H1 (cell line): ENCODE measurements around the gene C19orf67. TPM values are rescaled to one million over a fixed set of nuclear protein-coding genes. Genes with fewer than 3 reads are reported as not detected.

Experiments
- CTCF ChIA-PET: fragments of 300-600 bp; sonication (Branson Sonifier 250); formaldehyde crosslinking; loops from one replicate; lab custom pipeline; 2021; ENCODE audit not compliant: partially characterized antibody; lab: Charles Lee
- POLR2A ChIA-PET: fragments of 300-600 bp; sonication (Branson Sonifier 250); formaldehyde crosslinking; loops from one replicate; lab custom pipeline; 2021; ENCODE audit warnings: inconsistent platforms; ENCODE audit not compliant: partially characterized antibody; lab: Charles Lee
- DNase-seq, 2 experiments: peaks; one replicate each; pipeline versions ENCODE4 v3.0.0 to v3.0.0-alpha.2; 2010 to 2022; ENCODE audit warnings: low spot score in 2 of 2, low read depth in 1 of 2, mixed read lengths in 1 of 2
- FAIRE-seq: peaks from 2 replicates; lab custom pipeline; 2011; peaks lifted over from hg19 to GRCh38; lab: Jason Lieb, UNC
- H2AFZ ChIP-seq: 2 replicates; pipeline ENCODE4 v1.8.1; 2012; ENCODE audit warnings: low read length, inconsistent platforms
- H2AK5ac ChIP-seq: 2 replicates; pipeline ENCODE4 v1.6.1; 2013; ENCODE audit warnings: low read depth, low read length
- H2BK120ac ChIP-seq: replicated peaks from 2 replicates; pipeline ENCODE3; 2013; ENCODE audit warnings: low read depth, low read length, inconsistent platforms
- H2BK12ac ChIP-seq: 2 replicates; pipeline ENCODE4 v1.6.1; 2013; ENCODE audit warnings: low read depth, low read length
- H2BK15ac ChIP-seq: 2 replicates; pipeline ENCODE4 v1.6.1; 2013; ENCODE audit warnings: low read length
- H2BK20ac ChIP-seq: 2 replicates; pipeline ENCODE4 v1.6.1; 2013; ENCODE audit warnings: low read length
- H2BK5ac ChIP-seq: 2 replicates; pipeline ENCODE4 v1.6.1; 2013; ENCODE audit warnings: low read depth, low read length
- H3K14ac ChIP-seq: 2 replicates; pipeline ENCODE4 v1.6.1; 2013; ENCODE audit warnings: inconsistent platforms; ENCODE audit not compliant: insufficient read length
- H3K18ac ChIP-seq: 2 replicates; pipeline ENCODE4 v1.6.1; 2013; ENCODE audit warnings: low read length; ENCODE audit errors: extremely low read depth
- H3K23ac ChIP-seq: 2 replicates; pipeline ENCODE4 v1.6.1; 2013; ENCODE audit warnings: inconsistent platforms; ENCODE audit not compliant: insufficient read length
- H3K23me2 ChIP-seq: 2 replicates; pipeline ENCODE4 v1.6.1; 2013; ENCODE audit warnings: low read depth, low read length
- H3K27ac ChIP-seq: 2 replicates; pipeline ENCODE4 v1.6.1; 2011; ENCODE audit warnings: low read depth, low read length, inconsistent platforms
- H3K27me3 ChIP-seq, 4 experiments: replicated peaks in 1 of 4; 1 replicate in 1 of 4; 2 replicates in 3 of 4; pipeline versions ENCODE4 v1.6.1 to v1.8.1; 2011 to 2013; ENCODE audit warnings: low read length in 3 of 4, mild to moderate bottlenecking in 3 of 4, inconsistent platforms in 2 of 4, mixed read lengths in 2 of 4, moderate library complexity in 1 of 4; ENCODE audit not compliant: control insufficient read depth in 3 of 4, insufficient read depth in 3 of 4; ENCODE audit errors: extremely low read depth in 1 of 4
- H3K36me3 ChIP-seq, 4 experiments: 2 replicates each; pipeline versions ENCODE4 v1.6.1 to v1.8.1; 2011 to 2013; ENCODE audit warnings: mild to moderate bottlenecking in 4 of 4, low read length in 3 of 4, moderate library complexity in 2 of 4, control low read depth in 1 of 4, inconsistent platforms in 1 of 4; ENCODE audit not compliant: insufficient read depth in 4 of 4, control insufficient read depth in 2 of 4
- H3K4ac ChIP-seq: replicated peaks from 2 replicates; pipeline ENCODE3; 2013; ENCODE audit warnings: low read length, low read depth, mixed read lengths, inconsistent platforms; ENCODE audit not compliant: insufficient read length
- H3K4me1 ChIP-seq, 4 experiments: replicated peaks in 1 of 4; 1 replicate in 1 of 4; 2 replicates in 3 of 4; pipeline versions ENCODE4 v1.6.1 to v1.8.1; 2011 to 2013; ENCODE audit warnings: low read length in 3 of 4, inconsistent platforms in 2 of 4, mixed read lengths in 1 of 4; ENCODE audit not compliant: insufficient read depth in 4 of 4, control insufficient read depth in 3 of 4
- H3K4me2 ChIP-seq, 2 experiments: 2 replicates each; pipeline versions ENCODE4 v1.6.1 to v1.8.1; 2011 to 2013; ENCODE audit warnings: low read depth in 2 of 2, low read length in 2 of 2, control low read depth in 1 of 2, inconsistent platforms in 1 of 2, mild to moderate bottlenecking in 1 of 2; ENCODE audit not compliant: insufficient read depth in 1 of 2
- H3K4me3 ChIP-seq, 4 experiments: fragments of 200-600, 300-600 bp in 1 of 4; sonication (generic), shearing (Covaris generic), sonication (Bioruptor Twin) in 1 of 4; 2 replicates each; pipeline versions ENCODE4 v1.5.1 to v1.8.1; 2011 to 2016; ENCODE audit warnings: low read length in 4 of 4, low read depth in 3 of 4, control low read depth in 2 of 4, inconsistent platforms in 2 of 4, mild to moderate bottlenecking in 2 of 4, mixed read lengths in 1 of 4, moderate library complexity in 1 of 4; ENCODE audit not compliant: insufficient read depth in 2 of 4; ENCODE audit errors: extremely low read depth in 1 of 4
- H3K56ac ChIP-seq: replicated peaks from 2 replicates; pipeline ENCODE3; 2013; ENCODE audit warnings: low read depth, mild to moderate bottlenecking, mixed read lengths, low read length, inconsistent platforms; ENCODE audit not compliant: insufficient read length
- H3K79me1 ChIP-seq: 2 replicates; pipeline ENCODE4 v1.6.1; 2013; ENCODE audit warnings: low read depth, low read length, control low read depth
- H3K79me2 ChIP-seq, 2 experiments: 2 replicates each; pipeline versions ENCODE4 v1.6.1 to v1.8.1; 2012 to 2013; ENCODE audit warnings: low read length in 2 of 2, mild to moderate bottlenecking in 2 of 2, inconsistent platforms in 1 of 2; ENCODE audit not compliant: insufficient read depth in 2 of 2, control insufficient read depth in 1 of 2
- H3K9ac ChIP-seq, 4 experiments: replicated peaks in 1 of 4; 1 replicate in 1 of 4; 2 replicates in 3 of 4; pipeline versions ENCODE4 v1.6.1 to v1.8.1; 2011 to 2013; ENCODE audit warnings: low read depth in 3 of 4, low read length in 3 of 4, control low read depth in 2 of 4, mild to moderate bottlenecking in 2 of 4, moderate library complexity in 2 of 4, inconsistent platforms in 1 of 4; ENCODE audit errors: extremely low read depth in 1 of 4
- H3K9me3 ChIP-seq, 2 experiments: 2 replicates each; pipeline versions ENCODE4 v1.6.1 to v1.8.1; 2012 to 2013; ENCODE audit warnings: mild to moderate bottlenecking in 2 of 2, moderate library complexity in 2 of 2, control low read depth in 1 of 2, inconsistent platforms in 1 of 2, low read depth in 1 of 2, low read length in 1 of 2, mixed read lengths in 1 of 2; ENCODE audit not compliant: insufficient read depth in 2 of 2
- H4K20me1 ChIP-seq, 2 experiments: replicated peaks in 1 of 2; 2 replicates each; pipeline versions ENCODE3 to v1.8.1; 2011 to 2013; ENCODE audit warnings: inconsistent platforms in 2 of 2, low read length in 2 of 2, mild to moderate bottlenecking in 1 of 2; ENCODE audit not compliant: insufficient read depth in 2 of 2, control insufficient read depth in 1 of 2
- H4K5ac ChIP-seq: 2 replicates; pipeline ENCODE4 v1.6.1; 2013; ENCODE audit warnings: low read length, low read depth, mixed read lengths, inconsistent platforms; ENCODE audit not compliant: insufficient read length
- H4K8ac ChIP-seq: 2 replicates; pipeline ENCODE4 v1.8.0; 2013; ENCODE audit warnings: mild to moderate bottlenecking, moderate library complexity, low read length, inconsistent platforms; ENCODE audit not compliant: insufficient read depth; ENCODE audit errors: extremely low read depth
- H4K91ac ChIP-seq: replicated peaks from 2 replicates; pipeline ENCODE3; 2013; ENCODE audit warnings: low read length, mixed read lengths, inconsistent platforms; ENCODE audit not compliant: insufficient read length
- WGBS, 2 experiments: shearing (Covaris generic) in 1 of 2; methylation state at CpG; one replicate each; pipeline versions ENCODE4 v1.1.6 to v1.1.7; 2013 to 2015; ENCODE audit warnings: low lambda C conversion rate in 2 of 2, mixed read lengths in 2 of 2, inconsistent platforms in 1 of 2, low coverage in 1 of 2, missing lambda C conversion rate in 1 of 2; ENCODE audit not compliant: insufficient replicate concordance in 2 of 2, insufficient coverage in 1 of 2, insufficient read length in 1 of 2; ENCODE audit errors: extremely low coverage in 1 of 2, missing lambda C conversion rate in 1 of 2; 5-methylcytosine and 5-hydroxymethylcytosine counted together
- polyA plus RNA-seq, 7 experiments: library from polyadenylated mRNA; depleted of rRNA in 3 of 7; stranded (reverse) in 5 of 7; unstranded in 2 of 7; fragments of >200 nt in 5 of 7; fragments of 200-250 nt in 2 of 7; gene quantifications; 1 replicate in 5 of 7; 2 replicates in 1 of 7; 4 replicates in 1 of 7; pipeline versions ENCODE4 v1.2.1 to v1.2.3, GENCODE V29; 2011 to 2013; ENCODE audit warnings: missing spikeins in 2 of 7, mixed read lengths in 2 of 7
- total RNA-seq: library from RNA; stranded (reverse); fragmentation: NEBNext Ultra II Directional; extraction: Animal tissue kit (Norgen Biotek cat#: 25700); gene quantifications from 2 replicates; pipeline ENCODE4 v1.2.1, GENCODE V29; 2021

Gene C19orf67
- total and polyA plus RNA-seq, 2 of the 8 experiments (the other 6 are each of a cell fraction or from before 2014, with no cell fraction given), result 0.12 TPM; not detected in 1

- Histone ChIP-seq H2AFZ (no peak overlapping the region), H3K23ac (no peak overlapping the region), H3K79me2 (no peaks in the 10 kb centered on the region), H3K36me3 (no peaks in the 10 kb centered on the region), H2BK5ac (no peak overlapping the region), H3K9me3 (no peaks in the 10 kb centered on the region; a peak in 1 of 4 replicates), H3K18ac (no peak overlapping the region), H4K5ac (no peak overlapping the region), H3K27ac (no peak overlapping the region), H3K4me1 (peaks cover 0 to 8% (median 2%) of the 10 kb centered on the region in 4 experiments; a peak in 4 of 7 replicates), H3K23me2 (peaks cover 12% of the 10 kb centered on the region; the same call in 1 of the 2 replicates), H4K91ac (no peak overlapping the region), H3K14ac (no peak overlapping the region), H3K4me2 (no peak overlapping the region), H4K8ac (no peak overlapping the region), H3K4me3 (no peak overlapping the region), H3K4ac (no peak overlapping the region), H2AK5ac (no peak overlapping the region), H3K27me3 (peaks cover 5 to 19% (median 14%) of the 10 kb centered on the region in 4 experiments), H3K79me1 (no peaks in the 10 kb centered on the region), H3K9ac (no peak overlapping the region), H3K56ac (no peak overlapping the region), H2BK12ac (no peak overlapping the region), H4K20me1 (peaks cover 0 to 2% of the 10 kb centered on the region in 2 experiments), H2BK15ac (no peak overlapping the region), H2BK20ac (no peak overlapping the region), H2BK120ac (no peak overlapping the region)
- ChIA-PET CTCF (interaction anchor here (0.6 to 2.8 kb wide), 7 partner anchors 8 to 175 kb away, joined by 3 to 25 read pairs (median 4); partner anchors contain the start of gene MISP3), POLR2A (interaction anchor here (1.3 to 1.9 kb wide), 2 partner anchors 19 to 173 kb away, joined by 3 to 6 read pairs; no protein-coding TSS in a partner anchor)
- WGBS, 2 experiments, result 89% methylated on average over 2 of the region's 3 CpGs; no CpG with 5 or more reads in 1 of the 2 experiments
- DNase-seq (no peak), FAIRE-seq (no peak)
Observed at GRCh38 chr19:14055396-14055795, 30.2 kb downstream of the C19orf67 start.
